GM18858 (cell line): ENCODE results near the gene GPR137.
"Not testable (repeated sequence)": the region's sequence is repeated elsewhere in the genome, so short reads cannot be mapped to it uniquely, and the experiment has no call there.

Source experiments
- ATAC-seq: cut with Tn5 transposase; IDR thresholded peaks from one replicate; pipeline ENCODE4 v1.9.1; 2021; ENCODE audit not compliant: unreplicated experiment

Gene GPR137

DNA sequence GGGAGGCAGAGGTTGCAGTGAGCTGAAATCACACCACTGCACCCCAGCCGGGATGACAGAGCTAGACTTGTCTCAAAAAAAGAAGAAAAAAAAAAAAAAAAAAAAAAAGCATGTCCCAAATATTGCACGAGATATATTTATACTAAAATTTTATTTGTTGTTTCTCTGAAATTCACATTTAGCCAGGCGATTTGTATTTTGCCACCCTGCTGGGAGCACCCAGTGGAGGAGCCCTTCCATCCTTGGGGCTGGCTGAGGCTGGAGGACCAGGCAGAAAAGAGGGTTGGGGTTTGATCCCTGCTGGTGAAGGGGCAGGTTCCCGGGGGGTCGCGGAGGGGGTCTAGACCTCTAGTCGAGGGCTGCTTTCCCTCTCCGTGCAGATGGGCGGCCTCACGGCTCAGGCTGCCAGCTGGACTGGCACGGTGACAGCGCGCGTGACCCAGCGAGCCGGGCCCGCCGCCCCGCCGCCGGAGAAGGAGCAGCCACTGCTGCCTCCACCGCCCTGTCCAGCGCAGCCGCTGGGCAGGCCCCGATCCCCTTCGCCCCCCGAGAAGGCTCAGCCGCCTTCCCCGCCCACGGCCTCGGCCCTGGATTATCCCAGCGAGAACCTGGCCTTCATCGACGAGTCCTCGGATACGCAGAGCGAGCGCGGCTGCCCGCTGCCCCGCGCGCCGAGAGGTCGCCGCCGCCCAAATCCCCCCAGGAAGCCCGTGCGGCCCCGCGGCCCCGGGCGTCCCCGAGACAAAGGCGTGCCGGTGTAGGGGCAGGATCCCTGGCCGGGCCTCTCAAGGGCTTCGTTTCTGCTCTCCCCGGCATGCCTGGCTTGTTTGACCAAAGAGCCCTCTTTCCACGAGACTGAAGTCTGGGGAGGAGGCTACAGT is 13.6 kb downstream of the GPR137 start:
- ATAC-seq = no peak

DNA sequence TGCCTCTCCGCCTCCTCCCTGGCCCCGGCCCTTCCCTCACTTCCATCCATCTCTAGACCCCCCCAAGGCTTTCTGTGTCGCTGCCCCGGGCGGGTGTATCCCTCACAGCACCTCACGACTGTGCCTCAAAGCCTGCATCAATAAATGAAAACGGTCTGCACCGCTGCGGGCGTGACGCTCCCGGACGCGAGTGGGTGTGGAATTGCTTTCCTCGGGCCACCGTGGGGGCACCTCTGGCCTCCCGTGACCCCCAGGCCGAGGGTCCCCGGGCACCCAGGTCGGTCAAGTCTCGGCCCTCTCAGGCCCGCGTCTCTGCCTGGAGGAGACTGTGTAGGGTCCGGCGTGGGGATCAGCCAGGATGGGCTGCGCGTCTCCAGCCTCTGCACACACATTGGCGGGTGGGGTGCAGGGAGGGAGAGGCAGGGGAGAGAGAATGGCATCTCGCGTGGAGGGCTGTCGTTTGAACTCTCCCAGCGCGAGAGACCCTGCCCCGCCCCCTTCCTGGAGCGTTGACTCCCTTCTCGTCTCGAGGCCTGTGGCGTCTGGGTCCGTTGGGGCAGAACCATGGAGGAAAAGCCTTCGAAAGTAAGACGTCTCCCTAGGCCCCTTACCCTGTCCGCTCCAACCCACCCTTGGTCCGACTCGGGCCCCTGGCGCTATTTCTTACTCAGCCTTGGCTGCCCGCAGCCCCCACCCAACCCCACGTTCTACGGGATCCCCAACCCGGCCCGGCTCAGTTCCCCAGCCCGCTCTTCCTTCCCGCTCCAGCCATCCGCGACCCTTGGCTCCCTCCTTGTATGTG is 14.4 kb downstream of the GPR137 start, which contains the start of gene CATSPERZ:
TSS of gene CATSPERZ (plus strand) at position 512 of the 802 bp plus-strand sequence. CDS start at position 565, 53 bp downstream.
- no peak for ATAC-seq

DNA sequence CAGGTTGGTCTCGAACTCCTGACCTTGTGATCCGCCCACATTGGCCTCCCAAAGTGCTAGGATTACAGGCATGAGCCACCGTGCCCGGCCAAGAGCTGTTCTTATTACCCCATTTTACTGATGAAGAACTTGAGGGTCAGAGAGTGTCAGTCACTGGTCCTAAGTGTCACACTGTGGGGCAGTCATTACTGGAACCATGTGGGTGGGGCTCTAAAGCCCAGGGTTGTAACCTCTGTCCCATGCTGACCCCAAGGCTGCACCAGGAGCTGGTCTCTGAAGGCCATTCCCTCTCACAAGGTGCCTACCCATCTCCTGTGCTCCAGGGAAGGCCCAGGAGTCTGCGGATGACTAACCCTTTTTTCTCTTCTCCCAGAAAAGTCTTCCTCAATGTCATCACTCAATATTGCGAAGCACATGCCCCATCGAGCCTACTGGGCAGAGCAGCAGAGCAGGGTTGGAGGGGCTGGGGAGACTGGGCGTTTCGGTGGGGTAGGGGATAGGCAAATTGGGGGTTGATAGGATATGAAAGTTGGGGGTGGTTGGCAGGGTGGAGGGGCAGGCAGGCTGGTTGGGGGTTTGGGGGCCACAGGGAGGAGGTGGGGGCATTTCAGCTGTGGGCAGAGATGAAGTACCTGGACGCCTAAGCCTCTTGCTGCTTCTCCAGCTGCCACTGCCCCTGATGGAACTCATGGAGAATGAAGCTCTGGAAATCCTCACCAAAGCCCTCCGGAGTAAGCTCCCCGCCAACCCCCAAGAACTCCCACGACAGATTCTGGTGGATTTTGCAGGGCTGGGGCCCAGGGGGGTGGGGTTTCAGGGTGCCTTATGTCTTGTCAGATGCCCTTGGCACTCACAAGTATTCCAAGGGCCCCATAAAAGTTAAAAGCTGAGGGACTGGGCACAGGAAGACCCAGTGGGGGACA is 17.7 kb downstream of the GPR137 start:
- no peak for ATAC-seq

DNA sequence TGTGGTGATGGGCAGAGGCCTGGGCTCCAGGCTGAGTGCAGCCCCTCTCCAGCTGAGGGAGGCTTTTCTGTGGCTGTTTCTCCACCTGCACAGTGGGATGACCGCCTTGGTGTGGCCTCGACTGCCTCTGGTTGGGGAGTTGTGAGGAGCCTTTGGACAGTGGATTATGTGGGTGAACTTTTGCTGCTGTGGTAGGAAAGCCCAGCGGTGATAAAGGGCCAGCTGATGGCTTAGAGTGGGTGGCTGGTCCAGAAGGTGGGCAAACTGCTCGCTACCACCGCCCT is 18.3 kb downstream of the GPR137 start:
- no peak for ATAC-seq

DNA sequence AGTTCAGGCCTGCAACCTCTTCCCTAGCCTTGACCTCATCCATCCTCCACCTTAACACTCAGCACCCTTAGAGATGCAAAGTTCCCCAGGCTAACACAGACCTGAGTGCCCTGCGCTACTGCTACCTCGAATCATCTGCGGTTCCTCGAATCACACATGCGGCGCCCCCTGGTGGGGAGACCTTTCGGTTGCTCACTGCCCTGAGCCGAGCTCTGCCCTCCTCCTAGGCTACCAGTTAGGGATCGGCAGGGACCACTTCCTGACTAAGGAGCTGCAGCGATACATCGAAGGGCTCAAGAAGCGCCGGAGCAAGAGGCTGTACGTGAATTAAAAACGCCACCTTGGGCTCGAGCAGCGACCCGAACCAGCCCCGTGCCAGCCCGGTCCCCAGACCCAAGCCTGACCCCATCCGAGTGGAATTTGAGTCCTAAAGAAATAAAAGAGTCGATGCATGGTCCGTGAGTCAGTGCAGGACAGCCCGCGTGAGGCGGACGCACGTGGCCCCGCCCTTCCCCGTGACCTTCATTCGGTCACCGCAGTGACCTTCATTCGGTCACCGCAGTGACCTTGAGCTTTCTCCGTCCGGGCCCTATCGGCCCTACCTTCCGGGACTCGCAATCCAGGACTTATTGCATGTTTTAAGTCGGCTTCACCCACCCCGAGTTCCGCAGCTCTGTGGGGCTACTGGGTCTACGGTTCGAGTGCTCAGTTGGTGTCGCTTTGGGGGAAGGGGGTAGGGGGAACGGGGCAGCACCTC is 18.8 kb downstream of the GPR137 start:
- peak; percentile 27 for ATAC-seq

DNA sequence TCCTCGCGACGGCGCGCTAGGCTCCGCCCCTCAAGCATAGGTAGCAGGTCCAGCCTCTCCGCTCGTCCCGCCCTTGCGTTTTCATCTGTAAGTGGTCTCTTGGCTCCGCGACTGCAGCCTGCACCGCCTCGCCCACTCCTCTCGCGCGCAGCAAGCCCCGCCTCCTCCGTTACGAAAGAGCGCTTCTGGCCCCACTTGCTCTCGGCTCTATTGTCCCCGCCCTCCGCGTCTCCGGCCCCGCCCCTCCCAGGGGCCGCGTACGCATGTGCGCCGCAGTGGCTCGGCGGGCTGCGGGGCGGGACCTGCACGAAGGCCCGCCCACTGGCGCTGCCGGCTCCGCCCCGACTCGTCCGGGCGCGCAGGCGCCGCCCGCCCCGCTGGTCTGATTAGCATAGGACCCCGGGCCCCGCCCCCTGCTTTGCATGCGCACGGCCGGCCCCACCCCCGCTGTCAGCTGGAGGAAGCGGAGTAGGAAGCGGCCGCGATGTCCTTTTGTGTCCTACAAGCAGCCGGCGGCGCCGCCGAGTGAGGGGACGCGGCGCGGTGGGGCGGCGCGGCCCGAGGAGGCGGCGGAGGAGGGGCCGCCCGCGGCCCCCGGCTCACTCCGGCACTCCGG is 19.5 kb downstream of the GPR137 start, which contains the start of gene ESRRA:
TSS of gene ESRRA (plus strand) at position 450 of the 616 bp plus-strand sequence. CDS start 1,656 bp downstream, outside the sequence.
- peak; percentile 48 for ATAC-seq

DNA sequence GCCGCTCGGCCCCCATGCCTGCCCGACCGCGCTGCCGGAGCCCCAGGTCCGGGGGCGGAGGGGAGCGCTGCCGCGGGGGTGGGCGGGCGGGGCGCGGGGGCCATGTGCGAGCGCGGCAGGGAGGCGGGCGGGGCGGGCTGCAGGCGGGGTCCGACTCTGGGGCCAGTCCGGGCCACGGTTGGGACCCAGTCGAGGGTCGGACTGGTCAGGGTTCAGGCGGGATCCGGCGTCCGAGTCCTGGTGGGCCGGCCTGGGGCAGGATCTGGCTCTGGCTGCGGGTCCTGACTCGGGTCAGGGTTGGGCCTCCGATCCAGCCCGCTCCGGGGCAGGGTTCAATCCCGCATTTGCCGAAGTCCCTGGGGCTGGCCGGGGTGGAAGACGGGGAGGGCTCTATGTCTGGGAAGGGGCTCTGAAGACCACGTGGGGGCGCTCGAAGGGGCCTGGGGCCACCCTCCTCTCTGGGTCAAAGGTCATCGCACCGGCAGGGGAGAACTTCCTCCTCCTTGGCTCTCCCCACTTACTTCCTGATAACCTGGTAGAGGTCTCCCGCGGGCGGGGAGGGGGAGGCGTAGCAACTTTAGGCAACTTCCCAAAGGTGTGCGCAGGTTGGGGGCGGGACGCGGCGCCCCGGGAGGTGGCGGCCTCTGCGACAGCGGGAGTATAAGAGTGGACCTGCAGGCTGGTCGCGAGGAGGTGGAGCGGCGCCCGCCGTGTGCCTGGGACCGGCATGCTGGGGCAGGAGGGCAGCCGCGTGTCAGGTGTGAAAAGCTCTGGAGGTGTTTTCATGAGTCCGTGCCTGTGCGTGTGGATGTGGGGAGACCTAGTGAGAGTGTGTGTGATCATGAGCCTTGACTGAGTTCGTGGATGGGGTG is 20.3 kb downstream of the GPR137 start:
- no peak for ATAC-seq

DNA sequence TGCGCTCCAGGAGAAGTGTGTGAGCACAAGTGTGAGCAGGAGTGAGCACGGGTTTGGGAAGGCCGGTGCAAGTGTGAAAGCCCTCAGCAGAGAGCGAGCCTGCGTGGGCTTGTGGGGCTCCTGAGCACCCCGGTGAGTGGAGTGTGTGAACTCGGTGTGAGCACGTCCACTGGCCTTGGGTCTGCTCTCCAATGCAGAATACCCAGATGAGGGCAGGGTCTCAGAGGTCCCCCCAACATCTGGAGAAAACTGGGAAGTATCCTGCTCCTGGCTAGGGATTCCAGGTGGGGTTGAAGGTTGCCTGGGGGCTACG is 20.9 kb downstream of the GPR137 start:
- no peak for ATAC-seq

DNA sequence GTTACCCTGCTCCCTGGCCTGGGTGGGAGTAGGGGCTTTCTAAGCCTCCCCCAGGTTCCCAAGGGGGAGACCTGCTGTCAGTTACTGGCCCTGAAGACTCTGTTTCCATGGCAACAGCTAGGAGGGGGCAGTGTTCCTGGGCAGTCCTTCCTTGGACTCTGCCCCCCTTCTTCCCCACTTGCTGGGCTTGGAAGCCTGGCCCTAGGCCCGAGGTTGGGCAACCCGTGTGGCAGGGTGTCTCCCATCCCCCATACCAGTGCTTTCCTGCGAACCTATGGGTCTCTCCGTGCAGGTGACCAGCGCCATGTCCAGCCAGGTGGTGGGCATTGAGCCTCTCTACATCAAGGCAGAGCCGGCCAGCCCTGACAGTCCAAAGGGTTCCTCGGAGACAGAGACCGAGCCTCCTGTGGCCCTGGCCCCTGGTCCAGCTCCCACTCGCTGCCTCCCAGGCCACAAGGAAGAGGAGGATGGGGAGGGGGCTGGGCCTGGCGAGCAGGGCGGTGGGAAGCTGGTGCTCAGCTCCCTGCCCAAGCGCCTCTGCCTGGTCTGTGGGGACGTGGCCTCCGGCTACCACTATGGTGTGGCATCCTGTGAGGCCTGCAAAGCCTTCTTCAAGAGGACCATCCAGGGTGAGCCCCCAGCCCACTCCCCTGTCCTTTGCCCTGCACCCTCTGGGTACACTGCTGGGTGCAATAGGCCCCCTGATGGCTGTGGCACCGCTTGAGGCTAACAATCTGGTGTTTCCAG is 21.4 kb downstream of the GPR137 start:
- no peak for ATAC-seq

DNA sequence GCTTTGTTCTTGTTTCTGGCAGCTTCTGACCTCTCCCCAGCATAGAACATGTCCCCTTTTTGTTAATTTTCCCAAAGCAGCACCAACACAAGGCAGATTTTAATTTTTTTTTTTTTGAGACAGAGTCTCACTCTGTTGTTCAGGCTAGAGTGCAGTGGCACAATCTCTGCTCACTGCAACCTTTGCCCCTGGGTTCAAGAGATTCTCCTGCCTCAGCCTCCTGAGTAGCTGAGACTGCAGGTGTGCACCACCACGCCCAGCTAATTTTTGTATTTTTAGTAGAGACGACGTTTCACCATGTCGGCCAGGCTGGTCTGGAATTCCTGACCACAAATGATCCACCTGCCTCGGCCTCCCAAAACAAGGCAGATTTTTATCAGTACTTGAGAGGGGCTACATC is 22.1 kb downstream of the GPR137 start:
- ATAC-seq = not testable (repeated sequence)

DNA sequence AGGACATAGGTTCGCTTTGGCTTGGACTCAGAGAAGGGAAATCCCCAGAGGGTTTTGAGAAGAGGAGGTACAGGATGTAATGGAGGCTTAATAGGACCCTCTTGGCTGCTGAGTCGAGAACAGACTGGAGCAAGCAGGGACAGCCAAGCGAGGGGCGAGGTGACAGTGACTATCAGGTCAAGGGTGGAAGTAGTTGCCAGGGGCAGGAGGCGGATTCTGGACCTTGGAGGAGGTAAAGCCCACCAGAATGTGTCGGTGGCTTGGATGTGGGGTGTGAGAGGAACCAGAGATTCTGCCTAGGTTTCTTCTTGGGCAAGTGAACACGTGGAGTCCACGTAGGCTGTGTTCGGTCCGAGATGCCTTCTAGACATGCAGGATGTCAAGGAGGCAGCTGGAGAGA is 27.3 kb downstream of the GPR137 start:
- ATAC-seq = no peak

DNA sequence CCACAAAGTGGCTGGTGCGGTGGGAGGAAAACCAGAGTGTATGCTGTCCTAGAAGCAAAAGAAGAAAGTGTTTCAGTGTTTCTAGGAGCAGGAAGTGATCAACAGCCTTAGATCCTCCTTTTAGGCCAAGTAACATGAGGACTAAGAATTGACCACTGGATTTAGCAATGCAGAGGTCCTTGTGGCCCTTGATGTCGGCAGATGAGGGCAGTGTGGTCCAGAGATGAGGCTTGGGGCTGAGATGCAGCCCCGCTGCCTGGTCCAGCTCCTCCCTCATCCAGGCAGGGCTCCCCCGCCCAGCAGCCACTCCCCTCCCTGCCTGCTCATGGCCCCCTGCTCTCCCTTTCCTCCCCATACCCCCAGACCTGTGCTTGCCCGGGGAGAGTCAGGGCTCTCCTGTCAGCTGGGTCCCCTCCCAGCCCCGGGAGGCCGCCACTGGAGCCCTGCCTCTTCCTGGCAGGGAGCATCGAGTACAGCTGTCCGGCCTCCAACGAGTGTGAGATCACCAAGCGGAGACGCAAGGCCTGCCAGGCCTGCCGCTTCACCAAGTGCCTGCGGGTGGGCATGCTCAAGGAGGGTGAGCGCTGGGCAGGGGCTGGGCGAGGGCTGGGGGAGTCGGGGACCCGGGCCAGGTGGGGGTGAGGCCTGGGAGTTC is 28.0 kb downstream of the GPR137 start:
- ATAC-seq = no peak

DNA sequence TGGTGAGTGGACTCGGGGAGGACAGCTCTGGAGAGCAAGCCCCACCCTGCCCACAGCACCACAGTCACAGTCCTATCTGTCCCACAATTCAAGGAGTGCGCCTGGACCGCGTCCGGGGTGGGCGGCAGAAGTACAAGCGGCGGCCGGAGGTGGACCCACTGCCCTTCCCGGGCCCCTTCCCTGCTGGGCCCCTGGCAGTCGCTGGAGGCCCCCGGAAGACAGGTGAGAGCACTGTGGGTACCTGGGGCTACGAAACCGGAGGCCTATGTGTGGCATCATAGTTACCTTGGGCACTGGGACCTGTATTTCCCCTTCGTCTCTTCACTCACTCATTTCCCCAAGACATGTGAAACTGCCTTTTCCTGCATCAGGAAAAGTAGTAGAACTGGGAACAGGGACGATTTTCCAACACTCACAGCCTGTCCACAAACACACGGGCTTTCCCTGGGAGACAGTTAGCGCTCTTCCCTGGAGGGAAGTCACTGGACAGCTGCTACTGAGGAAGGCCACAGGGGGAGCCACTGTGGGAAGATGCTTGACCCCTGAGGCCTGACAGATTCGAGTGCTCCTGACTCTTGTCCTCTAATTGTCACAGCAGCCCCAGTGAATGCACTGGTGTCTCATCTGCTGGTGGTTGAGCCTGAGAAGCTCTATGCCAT is 28.6 kb downstream of the GPR137 start:
- no peak for ATAC-seq

DNA sequence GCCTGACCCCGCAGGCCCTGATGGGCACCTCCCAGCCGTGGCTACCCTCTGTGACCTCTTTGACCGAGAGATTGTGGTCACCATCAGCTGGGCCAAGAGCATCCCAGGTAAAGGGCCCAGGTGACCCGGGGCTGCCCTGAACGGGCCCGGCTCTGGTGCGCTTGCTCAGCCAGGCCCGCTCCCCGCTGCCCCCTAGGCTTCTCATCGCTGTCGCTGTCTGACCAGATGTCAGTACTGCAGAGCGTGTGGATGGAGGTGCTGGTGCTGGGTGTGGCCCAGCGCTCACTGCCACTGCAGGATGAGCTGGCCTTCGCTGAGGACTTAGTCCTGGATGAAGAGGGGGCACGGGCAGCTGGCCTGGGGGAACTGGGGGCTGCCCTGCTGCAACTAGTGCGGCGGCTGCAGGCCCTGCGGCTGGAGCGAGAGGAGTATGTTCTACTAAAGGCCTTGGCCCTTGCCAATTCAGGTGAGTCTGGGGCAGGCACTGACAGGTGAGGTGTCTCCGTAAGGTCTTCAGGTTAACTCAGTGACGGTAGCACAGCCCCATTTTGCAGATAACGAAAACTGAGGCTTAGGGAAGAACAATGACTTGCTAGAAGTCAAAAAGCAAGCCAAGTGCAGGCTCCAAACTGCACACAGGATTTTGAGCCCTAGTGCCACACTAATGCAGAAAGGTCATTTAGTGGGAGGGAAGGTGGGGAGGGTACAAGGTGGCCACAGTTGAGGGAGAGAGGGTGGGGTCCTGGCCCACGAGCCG is 29.3 kb downstream of the GPR137 start:
- ATAC-seq = no peak

DNA sequence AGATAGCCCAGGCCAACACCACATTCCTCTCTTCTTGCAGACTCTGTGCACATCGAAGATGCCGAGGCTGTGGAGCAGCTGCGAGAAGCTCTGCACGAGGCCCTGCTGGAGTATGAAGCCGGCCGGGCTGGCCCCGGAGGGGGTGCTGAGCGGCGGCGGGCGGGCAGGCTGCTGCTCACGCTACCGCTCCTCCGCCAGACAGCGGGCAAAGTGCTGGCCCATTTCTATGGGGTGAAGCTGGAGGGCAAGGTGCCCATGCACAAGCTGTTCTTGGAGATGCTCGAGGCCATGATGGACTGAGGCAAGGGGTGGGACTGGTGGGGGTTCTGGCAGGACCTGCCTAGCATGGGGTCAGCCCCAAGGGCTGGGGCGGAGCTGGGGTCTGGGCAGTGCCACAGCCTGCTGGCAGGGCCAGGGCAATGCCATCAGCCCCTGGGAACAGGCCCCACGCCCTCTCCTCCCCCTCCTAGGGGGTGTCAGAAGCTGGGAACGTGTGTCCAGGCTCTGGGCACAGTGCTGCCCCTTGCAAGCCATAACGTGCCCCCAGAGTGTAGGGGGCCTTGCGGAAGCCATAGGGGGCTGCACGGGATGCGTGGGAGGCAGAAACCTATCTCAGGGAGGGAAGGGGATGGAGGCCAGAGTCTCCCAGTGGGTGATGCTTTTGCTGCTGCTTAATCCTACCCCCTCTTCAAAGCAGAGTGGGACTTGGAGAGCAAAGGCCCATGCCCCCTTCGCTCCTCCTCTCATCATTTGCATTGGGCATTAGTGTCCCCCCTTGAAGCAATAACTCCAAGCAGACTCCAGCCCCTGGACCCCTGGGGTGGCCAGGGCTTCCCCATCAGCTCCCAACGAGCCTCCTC is 30.2 kb downstream of the GPR137 start:
- ATAC-seq = not testable (repeated sequence)
